Loucy (cell line): ENCODE measurements around the gene GASK1A.

ENCODE experiments used
- H2AFZ ChIP-seq: fragments of 200-600 bp; sonication (generic); 2 replicates; pipeline ENCODE4 v1.6.0; 2016; ENCODE audit warnings: antibody characterized with exemption, mild to moderate bottlenecking, low read length, moderate library complexity
- H3F3A ChIP-seq: fragments of 200-600 bp; 2 replicates; pipeline ENCODE4 v1.6.0; 2016; ENCODE audit warnings: antibody characterized with exemption, low read depth, mild to moderate bottlenecking
- H3K27me3 ChIP-seq: fragments of 200-600 bp; sonication (generic); 2 replicates; pipeline ENCODE4 v1.6.1; 2014; ENCODE audit warnings: low read length, mild to moderate bottlenecking; ENCODE audit not compliant: insufficient read depth, poor library complexity, severe bottlenecking
- H3K36me3 ChIP-seq: fragments of 200-600 bp; sonication (generic); 2 replicates; pipeline ENCODE4 v1.6.1; 2016; ENCODE audit warnings: low read length; ENCODE audit not compliant: insufficient read depth
- H3K4me1 ChIP-seq: fragments of 200-600 bp; sonication (generic); 2 replicates; pipeline ENCODE4 v1.5.1; 2014; ENCODE audit warnings: low read length, mild to moderate bottlenecking; ENCODE audit not compliant: insufficient read depth, poor library complexity, severe bottlenecking
- H3K4me2 ChIP-seq: fragments of 200-600 bp; sonication (generic); 2 replicates; pipeline ENCODE4 v1.6.0; 2014; ENCODE audit warnings: antibody characterized with exemption, low read length, low read depth, mild to moderate bottlenecking; ENCODE audit not compliant: poor library complexity, severe bottlenecking
- H3K4me3 ChIP-seq: fragments of 200-600 bp; sonication (generic); 2 replicates; pipeline ENCODE4 v1.5.1; 2014; ENCODE audit warnings: low read length, mild to moderate bottlenecking, mixed read lengths; ENCODE audit not compliant: poor library complexity, severe bottlenecking
- H3K79me2 ChIP-seq: fragments of 200-600 bp; sonication (generic); 2 replicates; pipeline ENCODE4 v1.6.1; 2014; ENCODE audit warnings: low read length; ENCODE audit not compliant: insufficient read depth
- H3K9ac ChIP-seq: fragments of 200-600 bp; sonication (generic); 2 replicates; pipeline ENCODE4 v1.6.0; 2014; ENCODE audit warnings: mild to moderate bottlenecking, low read depth, low read length, moderate library complexity; ENCODE audit not compliant: poor library complexity, severe bottlenecking
- H3K9me2 ChIP-seq: fragments of 200-600 bp; sonication (generic); replicated peaks from 2 replicates; pipeline ENCODE4 v1.6.1; 2016; ENCODE audit warnings: low read depth, low read length, mixed read lengths
- H3K9me3 ChIP-seq: fragments of 200-600 bp; sonication (generic); 2 replicates; pipeline ENCODE4 v1.6.1; 2014; ENCODE audit warnings: mild to moderate bottlenecking, antibody characterized with exemption, low read length, low read depth; ENCODE audit not compliant: insufficient read depth
- H4K20me1 ChIP-seq: fragments of 200-600 bp; sonication (generic); 2 replicates; pipeline ENCODE4 v1.6.0; 2014; ENCODE audit warnings: antibody characterized with exemption, low read length, mild to moderate bottlenecking; ENCODE audit not compliant: insufficient read depth, poor library complexity, severe bottlenecking
- CTCF ChIP-seq: fragments of 200-600 bp; sonication (generic); conservative IDR thresholded peaks from 2 replicates; pipeline ENCODE4 v1.5.1; 2014; ENCODE audit warnings: mild to moderate bottlenecking, antibody characterized with exemption, low read length
- EZH2phosphoT487 ChIP-seq: fragments of 200-600 bp; IDR thresholded peaks from 2 replicates; pipeline ENCODE4 v1.6.1; 2018; ENCODE audit warnings: antibody characterized with exemption, mild to moderate bottlenecking, moderate library complexity, borderline replicate concordance

Gene GASK1A

GRCh38 chr3:43075904-43076661 is 97.0 kb downstream of the GASK1A start:
- Histone ChIP-seq H2AFZ (no peak overlapping the region), H3K36me3 (peaks cover 18% of the 10 kb centered on the region; the same call in 1 of the 2 replicates), H3K4me2 (no peak overlapping the region), H3K79me2 (no peaks in the 10 kb centered on the region), H3K9me3 (no peaks in the 10 kb centered on the region), H3K9ac (no peak overlapping the region), H3K4me3 (no peak overlapping the region), H3F3A (no peaks in the 10 kb centered on the region), H4K20me1 (no peaks in the 10 kb centered on the region), H3K27me3 (no peaks in the 10 kb centered on the region), H3K9me2 (no peaks in the 10 kb centered on the region), H3K4me1 (no peaks in the 10 kb centered on the region)
- no peak for TF ChIP-seq EZH2phosphoT487
- no peak for TF ChIP-seq CTCF

GRCh38 chr3:43076857-43077256 is 97.7 kb downstream of the GASK1A start:
- no peaks in the 10 kb centered on the region for H4K20me1 ChIP-seq
- TF ChIP-seq CTCF, result no peak
- no peak for TF ChIP-seq EZH2phosphoT487

GRCh38 chr3:43077261-43077660 is 98.2 kb downstream of the GASK1A start:
- H3K36me3 ChIP-seq, result peaks cover 18% of the 10 kb centered on the region; the same call in 1 of the 2 replicates
- no peaks in the 10 kb centered on the region for H3K79me2 ChIP-seq
- H3K4me2 ChIP-seq, result no peak overlapping the region
- H3K9ac ChIP-seq, result no peak overlapping the region
- H3K9me3 ChIP-seq, result no peaks in the 10 kb centered on the region
- H2AFZ ChIP-seq, result no peak overlapping the region
- no peaks in the 10 kb centered on the region for H3K27me3 ChIP-seq
- no peak overlapping the region for H3K4me3 ChIP-seq
- H3F3A ChIP-seq, result no peaks in the 10 kb centered on the region
- no peaks in the 10 kb centered on the region for H3K9me2 ChIP-seq
- H4K20me1 ChIP-seq, result no peaks in the 10 kb centered on the region
- H3K4me1 ChIP-seq, result no peaks in the 10 kb centered on the region
- TF ChIP-seq CTCF (no peak), EZH2phosphoT487 (no peak)

More at GRCh38 chr3:43076857-43077256, 97.7 kb downstream of the GASK1A start:
- H3K36me3 ChIP-seq, result peaks cover 18% of the 10 kb centered on the region; the same call in 1 of the 2 replicates
- H3K79me2 ChIP-seq, result no peaks in the 10 kb centered on the region
- no peaks in the 10 kb centered on the region for H3K9me3 ChIP-seq
- H3K27me3 ChIP-seq, result no peaks in the 10 kb centered on the region
- no peak overlapping the region for H3K9ac ChIP-seq
- no peaks in the 10 kb centered on the region for H3K4me1 ChIP-seq
- no peak overlapping the region for H3K4me3 ChIP-seq
- no peaks in the 10 kb centered on the region for H3F3A ChIP-seq
- H2AFZ ChIP-seq, result no peak overlapping the region
- H3K4me2 ChIP-seq, result no peak overlapping the region
- H3K9me2 ChIP-seq, result no peaks in the 10 kb centered on the region
